GM21381 (cell line): ENCODE data around the gene LITAFD.

Source experiments
- ATAC-seq: cut with Tn5 transposase; IDR thresholded peaks from one replicate; pipeline ENCODE4 v1.9.1; 2021; ENCODE audit warnings: mild to moderate bottlenecking, moderate library complexity; ENCODE audit not compliant: unreplicated experiment

The LITAFD gene

GRCh38 chr16:8855051-8855786 lies 26.9 kb upstream of the LITAFD start:
- no peak for ATAC-seq

- ATAC-seq: no peak
Observed at GRCh38 chr16:8855972-8856371, 26.2 kb upstream of the LITAFD start.

GRCh38 chr16:8858994-8859912 lies 22.9 kb upstream of the LITAFD start:
- ATAC-seq: no peak

GRCh38 chr16:8859913-8860881 lies 22.0 kb upstream of the LITAFD start:
- ATAC-seq: no peak

GRCh38 chr16:8861563-8862308 lies 20.4 kb upstream of the LITAFD start:
- ATAC-seq: no peak

- no peak for ATAC-seq
Observed at GRCh38 chr16:8862309-8863130, 19.6 kb upstream of the LITAFD start.

- no peak for ATAC-seq
Observed at GRCh38 chr16:8863594-8864424, 18.3 kb upstream of the LITAFD start.

GRCh38 chr16:8864480-8865110 lies 17.6 kb upstream of the LITAFD start:
- ATAC-seq: no peak

- no peak for ATAC-seq
Observed at GRCh38 chr16:8865145-8865882, 16.8 kb upstream of the LITAFD start.

GRCh38 chr16:8866118-8866883 lies 15.8 kb upstream of the LITAFD start:
- ATAC-seq: no peak

- ATAC-seq: no peak
Observed at GRCh38 chr16:8866884-8867215, 15.3 kb upstream of the LITAFD start.

- ATAC-seq: no peak
Observed at GRCh38 chr16:8867216-8867931, 14.8 kb upstream of the LITAFD start.

GRCh38 chr16:8867932-8868415 lies 14.2 kb upstream of the LITAFD start:
- ATAC-seq: no peak

GRCh38 chr16:8868416-8869211 lies 13.5 kb upstream of the LITAFD start, which contains the start of gene CARHSP1:
Gene CARHSP1, minus strand, starts transcription at chr16:8869006. Its CDS starts 9,678 bp downstream, at chr16:8859328.
- peak; percentile 72 for ATAC-seq
